GM10266 (cell line): Measurements from ENCODE around the gene ALK.
A peak's percentile ranks its signal among the peaks of the same experiment; 100 is the strongest.

ENCODE experiments used
- DNase-seq: peaks from one replicate; pipeline ENCODE4 v3.0.0; 2012; ENCODE audit errors: extremely low spot score
- TF ChIP-seq, protein P1 (sequence below): IDR thresholded peaks from 2 replicates; pipeline ENCODE4 v1.5.1; 2012; ENCODE audit warnings: mild to moderate bottlenecking, low read depth; ENCODE audit not compliant: control insufficient read depth, insufficient read depth; ENCODE audit errors: missing control alignments

Gene ALK

DNA sequence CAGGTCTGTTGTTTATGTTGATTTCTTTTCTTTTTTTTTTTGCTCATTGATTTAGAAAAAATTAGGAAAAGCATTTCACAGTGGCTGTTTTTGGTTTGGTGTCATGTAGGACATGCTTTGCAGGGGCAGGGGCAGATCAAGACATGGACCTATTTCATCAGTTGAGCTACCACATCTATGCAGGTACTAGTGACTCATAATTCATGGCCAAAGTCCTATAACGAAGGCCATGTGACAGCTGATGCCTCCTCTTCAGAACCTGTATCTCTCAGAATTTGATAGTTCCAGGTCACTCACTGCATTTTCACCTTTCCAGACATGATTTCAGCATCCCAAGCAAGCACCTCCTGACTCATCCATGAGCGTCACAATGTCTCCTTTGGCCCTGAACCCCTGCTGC lies 195.8 kb downstream of the ALK start:
- TF ChIP-seq, protein P1, sequence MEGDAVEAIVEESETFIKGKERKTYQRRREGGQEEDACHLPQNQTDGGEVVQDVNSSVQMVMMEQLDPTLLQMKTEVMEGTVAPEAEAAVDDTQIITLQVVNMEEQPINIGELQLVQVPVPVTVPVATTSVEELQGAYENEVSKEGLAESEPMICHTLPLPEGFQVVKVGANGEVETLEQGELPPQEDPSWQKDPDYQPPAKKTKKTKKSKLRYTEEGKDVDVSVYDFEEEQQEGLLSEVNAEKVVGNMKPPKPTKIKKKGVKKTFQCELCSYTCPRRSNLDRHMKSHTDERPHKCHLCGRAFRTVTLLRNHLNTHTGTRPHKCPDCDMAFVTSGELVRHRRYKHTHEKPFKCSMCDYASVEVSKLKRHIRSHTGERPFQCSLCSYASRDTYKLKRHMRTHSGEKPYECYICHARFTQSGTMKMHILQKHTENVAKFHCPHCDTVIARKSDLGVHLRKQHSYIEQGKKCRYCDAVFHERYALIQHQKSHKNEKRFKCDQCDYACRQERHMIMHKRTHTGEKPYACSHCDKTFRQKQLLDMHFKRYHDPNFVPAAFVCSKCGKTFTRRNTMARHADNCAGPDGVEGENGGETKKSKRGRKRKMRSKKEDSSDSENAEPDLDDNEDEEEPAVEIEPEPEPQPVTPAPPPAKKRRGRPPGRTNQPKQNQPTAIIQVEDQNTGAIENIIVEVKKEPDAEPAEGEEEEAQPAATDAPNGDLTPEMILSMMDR, result no peak

DNA sequence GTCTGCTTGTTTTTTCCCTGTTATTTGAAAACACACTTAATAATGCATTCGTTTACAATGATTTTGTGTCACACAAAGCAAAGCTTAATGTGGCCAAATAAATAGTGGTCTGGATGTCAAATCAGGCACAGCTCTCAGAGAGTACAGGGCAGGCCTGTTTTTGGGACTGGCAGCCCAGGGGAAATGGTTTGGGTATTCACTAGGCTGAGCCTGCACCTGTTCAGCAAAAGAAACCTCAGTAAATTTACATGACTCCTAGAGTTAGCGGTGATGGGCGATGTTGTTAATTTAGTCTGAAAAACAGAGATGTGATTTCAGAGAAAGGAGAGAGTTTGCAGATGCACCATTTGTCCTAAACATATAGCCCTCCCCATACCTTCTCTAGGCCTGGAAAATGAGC lies 197.1 kb downstream of the ALK start:
- no peak for DNase-seq
- TF ChIP-seq, protein P1, result no peak

More for the DNA sequence above, 195.8 kb downstream of the ALK start:
- DNase-seq, result no peak

DNA sequence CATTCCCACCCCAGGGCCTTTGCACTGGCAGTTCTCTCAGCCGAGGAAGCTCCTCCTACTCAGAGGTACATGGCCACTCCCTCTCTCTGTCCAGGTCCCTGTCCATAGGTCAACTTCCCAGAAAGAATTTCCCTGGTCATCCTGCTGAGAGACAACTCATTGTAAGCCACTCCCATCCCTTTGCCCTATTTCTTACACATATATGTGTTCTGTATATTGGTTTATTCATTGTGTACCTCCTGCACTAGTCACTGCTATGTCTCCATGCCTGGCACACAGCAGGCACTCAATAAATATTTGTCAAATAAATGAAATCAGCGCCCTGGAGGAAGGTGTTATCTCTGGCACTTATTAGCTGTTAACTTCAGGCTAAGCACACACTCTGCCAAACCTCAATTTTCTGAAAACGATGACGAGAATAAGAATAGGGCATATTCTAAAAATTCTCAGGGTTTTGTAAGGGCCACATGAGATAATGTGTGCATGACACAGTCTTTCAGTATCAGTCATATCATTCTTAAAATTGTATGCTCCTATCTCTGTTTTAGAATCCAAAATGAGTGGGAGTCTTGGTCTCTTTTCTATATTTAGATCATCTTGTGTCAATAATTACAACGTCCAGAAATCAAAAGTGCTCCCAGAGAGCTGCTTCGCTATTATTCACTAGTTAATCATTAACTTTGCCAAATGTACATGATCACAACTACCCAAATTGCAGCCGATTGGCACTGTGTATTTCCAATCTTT lies 198.0 kb downstream of the ALK start:
- DNase-seq, result peak; percentile 43

DNA sequence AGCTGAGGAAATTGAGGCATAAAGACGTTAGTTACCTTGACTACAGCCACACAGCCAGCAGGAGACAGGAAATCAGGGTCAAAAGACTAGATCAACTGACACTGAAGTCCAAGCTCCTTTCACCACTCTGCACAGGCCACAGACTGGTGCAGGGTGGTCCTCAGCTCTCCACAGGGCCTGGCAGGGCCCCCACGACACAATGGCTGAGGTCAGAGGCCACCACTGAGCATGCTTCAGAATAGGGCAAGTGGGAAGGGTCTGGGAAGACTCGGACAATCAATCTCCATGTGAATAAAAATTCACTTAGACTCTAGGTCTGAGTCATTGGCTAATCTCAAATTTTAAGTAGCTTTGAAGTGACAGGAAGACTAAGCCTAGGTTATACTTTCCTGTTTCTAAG lies 201.7 kb downstream of the ALK start:
- DNase-seq, result no peak

More for the DNA sequence above, 198.0 kb downstream of the ALK start:
- TF ChIP-seq, protein P1, result no peak

DNA sequence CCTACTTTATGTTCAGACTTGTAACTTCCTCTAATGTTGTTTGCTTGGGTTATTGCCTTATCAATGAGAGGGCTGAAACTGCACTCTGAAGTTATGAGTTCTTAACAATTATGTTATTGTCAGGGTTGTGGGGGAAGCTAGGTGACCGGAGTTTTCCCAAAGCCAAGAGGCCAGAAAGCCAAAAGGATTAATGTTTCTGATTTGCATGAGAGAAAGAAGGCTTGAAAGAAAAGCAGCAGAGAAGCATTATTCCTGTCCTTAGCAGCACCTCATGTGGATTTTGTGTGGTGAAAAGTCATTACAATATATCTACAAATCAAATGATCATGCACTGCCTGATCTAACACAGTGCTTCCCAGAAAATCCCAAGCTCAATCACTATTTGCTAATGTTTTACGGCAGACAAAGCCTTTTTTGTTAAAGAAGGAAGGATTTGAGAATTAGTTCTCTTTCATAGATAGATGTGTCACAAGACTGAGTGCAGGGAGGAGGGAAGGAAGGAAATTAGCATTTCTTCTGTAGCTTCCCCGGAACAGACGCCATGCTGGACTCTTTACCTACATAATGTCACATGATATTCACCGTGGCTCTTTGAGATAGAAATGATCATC lies 203.2 kb downstream of the ALK start:
- no peak for DNase-seq
- TF ChIP-seq, protein P1, result no peak

More for the DNA sequence above, 201.7 kb downstream of the ALK start:
- TF ChIP-seq, protein P1, result no peak

DNA sequence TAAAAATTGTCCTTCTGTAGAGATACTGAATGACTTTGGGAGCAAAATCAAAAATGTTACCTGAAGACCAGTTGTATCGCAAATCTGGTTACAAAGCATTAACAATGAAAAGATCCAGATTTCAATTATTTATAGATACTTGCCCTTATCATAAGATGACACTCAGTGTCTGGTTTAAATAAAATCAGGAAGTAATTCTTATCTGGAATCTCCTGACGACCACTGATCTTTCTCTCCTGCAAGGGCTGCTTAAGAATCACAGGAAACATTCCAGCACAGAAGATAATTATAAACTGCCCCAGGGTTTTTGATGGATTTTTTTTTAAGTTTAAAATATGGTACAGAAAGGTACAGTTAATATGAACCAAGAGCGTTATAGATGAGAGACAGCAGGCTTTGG lies 205.7 kb downstream of the ALK start:
- TF ChIP-seq, protein P1, result no peak
- no peak for DNase-seq

DNA sequence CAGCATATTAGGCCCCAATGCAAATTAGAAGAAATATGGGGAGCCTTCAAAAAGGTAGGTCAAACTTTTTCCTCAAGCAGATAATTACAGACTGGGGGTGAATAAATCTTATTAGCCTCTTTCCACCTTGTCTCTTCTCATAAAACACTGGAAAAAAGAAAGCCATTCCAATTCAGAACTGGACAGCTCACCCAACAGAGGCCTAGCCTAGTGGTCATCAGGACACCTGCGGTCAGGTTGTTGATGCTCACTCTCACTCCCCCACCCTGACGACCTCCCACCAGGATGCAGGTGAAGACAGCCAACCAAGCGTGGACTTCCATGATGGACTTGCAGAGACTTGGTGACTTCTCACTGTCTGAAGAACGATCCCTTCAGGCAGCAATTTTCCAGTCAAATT lies 207.1 kb downstream of the ALK start:
- TF ChIP-seq, protein P1, result no peak

More for the DNA sequence above, 207.1 kb downstream of the ALK start:
- no peak for DNase-seq
